ENCODE measurements around the gene ABO.

ABO gene

GRCh38 chr9:133321411-133321935 lies 46.5 kb upstream of the ABO start:
- no peak for TF ChIP-seq TAF1 (IDR thresholded peaks at IDR 0.05; ENCODE audit: borderline replicate concordance, insufficient read depth, low read length)

GRCh38 chr9:133320421-133320881 lies 45.5 kb upstream of the ABO start:
- TF ChIP-seq REST (IDR thresholded peaks at IDR 0.05; ENCODE audit: insufficient read depth in 1 of 2, low read depth in 2 of 2, low read length in 2 of 2) = no peak
- TF ChIP-seq TAF1 (IDR thresholded peaks at IDR 0.05; ENCODE audit: borderline replicate concordance, insufficient read depth, low read length) = no peak
- no peak for TF ChIP-seq SIN3A (IDR thresholded peaks at IDR 0.05; ENCODE audit: borderline replicate concordance, insufficient read depth, low read length)
- TF ChIP-seq FOXP2 (optimal IDR thresholded peaks at IDR 0.05; ENCODE audit: borderline replicate concordance, extremely low read depth, extremely low read length, insufficient read depth) = no peak
- TF ChIP-seq POLR2AphosphoS5 (IDR thresholded peaks at IDR 0.05; ENCODE audit: low read depth, low read length) = no peak

- TF ChIP-seq POLR2AphosphoS5 (IDR thresholded peaks at IDR 0.05; ENCODE audit: low read depth, low read length) (no peak), SIN3A (IDR thresholded peaks at IDR 0.05; ENCODE audit: borderline replicate concordance, insufficient read depth, low read length) (no peak), REST (IDR thresholded peaks at IDR 0.05; ENCODE audit: insufficient read depth in 1 of 2, low read depth in 2 of 2, low read length in 2 of 2) (no peak), FOXP2 (optimal IDR thresholded peaks at IDR 0.05; ENCODE audit: borderline replicate concordance, extremely low read depth, extremely low read length, insufficient read depth) (no peak), TAF1 (IDR thresholded peaks at IDR 0.05; ENCODE audit: borderline replicate concordance, insufficient read depth, low read length) (no peak)
Measured at GRCh38 chr9:133315997-133316396, 41.0 kb upstream of the ABO start.

- no peak for TF ChIP-seq POLR2AphosphoS5 (IDR thresholded peaks at IDR 0.05; ENCODE audit: low read depth, low read length)
- TF ChIP-seq TAF1 (IDR thresholded peaks at IDR 0.05; ENCODE audit: borderline replicate concordance, insufficient read depth, low read length) = no peak
- TF ChIP-seq SIN3A (IDR thresholded peaks at IDR 0.05; ENCODE audit: borderline replicate concordance, insufficient read depth, low read length) = no peak
- TF ChIP-seq REST (IDR thresholded peaks at IDR 0.05; ENCODE audit: insufficient read depth in 1 of 2, low read depth in 2 of 2, low read length in 2 of 2) = no peak
- no peak for TF ChIP-seq FOXP2 (optimal IDR thresholded peaks at IDR 0.05; ENCODE audit: borderline replicate concordance, extremely low read depth, extremely low read length, insufficient read depth)
Measured at GRCh38 chr9:133309608-133310007, 34.6 kb upstream of the ABO start.

GRCh38 chr9:133307301-133307700 lies 32.3 kb upstream of the ABO start:
- TF ChIP-seq FOXP2 (optimal IDR thresholded peaks at IDR 0.05; ENCODE audit: borderline replicate concordance, extremely low read depth, extremely low read length, insufficient read depth) (no peak), REST (IDR thresholded peaks at IDR 0.05; ENCODE audit: insufficient read depth in 1 of 2, low read depth in 2 of 2, low read length in 2 of 2) (no peak), POLR2AphosphoS5 (IDR thresholded peaks at IDR 0.05; ENCODE audit: low read depth, low read length) (no peak), TAF1 (IDR thresholded peaks at IDR 0.05; ENCODE audit: borderline replicate concordance, insufficient read depth, low read length) (no peak), SIN3A (IDR thresholded peaks at IDR 0.05; ENCODE audit: borderline replicate concordance, insufficient read depth, low read length) (no peak)
